Activated naive CD8-positive, alpha-beta T cell treated with anti-CD3 and anti-CD28 coated beads for 36 hours (primary cell): ENCODE results near the gene PDE4D. TPM values are rescaled to one million over a fixed set of nuclear protein-coding genes. Genes with fewer than 3 reads are reported as not detected.
"Not testable (repeated sequence)": the region's sequence is repeated elsewhere in the genome, so short reads cannot be mapped to it uniquely, and the experiment has no call there.

Source experiments
- DNase-seq: peaks from one replicate; pipeline ENCODE4 v3.0.0; 2021
- H3K27ac Mint-ChIP-seq: one replicate; pipeline ENCODE4 v1.8.0; 2022; ENCODE audit warnings: mild to moderate bottlenecking, moderate library complexity, mixed read lengths
- H3K27me3 Mint-ChIP-seq: one replicate; pipeline ENCODE4 v1.8.0; 2022; ENCODE audit warnings: mild to moderate bottlenecking, mixed read lengths
- H3K36me3 Mint-ChIP-seq: one replicate; pipeline ENCODE4 v1.8.0; 2021; ENCODE audit warnings: mild to moderate bottlenecking, mixed read lengths
- H3K4me1 Mint-ChIP-seq: one replicate; pipeline ENCODE4 v1.8.0; 2021; ENCODE audit warnings: mixed read lengths
- H3K4me3 Mint-ChIP-seq: one replicate; pipeline ENCODE4 v1.8.0; 2022; ENCODE audit warnings: mild to moderate bottlenecking, moderate library complexity, mixed read lengths
- H3K9me3 Mint-ChIP-seq: one replicate; pipeline ENCODE4 v1.8.0; 2022; ENCODE audit warnings: mixed read lengths
- total RNA-seq, 2 experiments: library from RNA; stranded (reverse); gene quantifications; one replicate each; pipeline ENCODE4 v1.2.3, GENCODE V29; 2021

Gene PDE4D
- total RNA-seq, 2 experiments from 2014 or later, result 40.7 TPM

GRCh38 chr5:59069438-59070079, 824.0 kb downstream of the PDE4D start:
- DNase-seq, result no peak
- Mint-ChIP-seq H3K27ac (no peak overlapping the region), H3K4me3 (no peak overlapping the region), H3K9me3 (no peaks in the 10 kb centered on the region), H3K4me1 (peaks cover 4% of the 10 kb centered on the region), H3K36me3 (no peaks in the 10 kb centered on the region), H3K27me3 (no peaks in the 10 kb centered on the region)

DNA sequence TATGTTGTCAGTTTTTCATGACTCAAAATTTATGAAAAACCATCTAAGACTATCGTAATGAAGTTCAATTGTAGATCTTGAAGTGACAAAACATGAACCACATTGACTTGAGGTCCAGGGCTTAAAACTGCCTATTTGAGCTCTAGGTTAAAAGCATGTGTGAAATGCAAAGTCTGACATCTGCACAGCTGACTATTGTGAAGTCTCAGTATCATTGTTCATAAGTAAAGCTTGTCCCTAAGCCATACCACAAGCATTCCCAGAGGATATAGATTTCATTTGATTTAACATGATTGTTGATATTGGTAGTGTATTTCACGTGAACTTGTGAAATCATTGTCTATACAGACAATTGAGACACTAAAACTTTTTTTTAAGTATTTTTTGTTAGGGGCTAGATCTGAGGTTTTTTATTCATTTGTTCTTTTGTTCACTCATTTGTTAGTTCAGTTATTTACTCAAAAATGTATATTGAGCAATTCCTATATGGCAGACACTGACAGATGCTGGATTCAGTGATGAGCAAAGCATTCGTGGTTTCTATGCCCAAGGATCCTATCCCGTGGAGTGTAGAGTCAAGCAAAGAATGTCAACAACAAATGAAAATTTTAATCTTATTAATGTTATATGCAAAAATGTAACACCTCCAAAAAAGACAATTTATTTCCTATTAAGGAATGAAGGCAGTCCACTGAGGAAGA, 825.4 kb downstream of the PDE4D start:
- no peak overlapping the region for H3K4me3 Mint-ChIP-seq
- DNase-seq, result no peak
- H3K4me1 Mint-ChIP-seq, result peaks cover 4% of the 10 kb centered on the region
- no peak overlapping the region for H3K27ac Mint-ChIP-seq
- no peaks in the 10 kb centered on the region for H3K36me3 Mint-ChIP-seq
- H3K9me3 Mint-ChIP-seq, result no peaks in the 10 kb centered on the region
- no peaks in the 10 kb centered on the region for H3K27me3 Mint-ChIP-seq

- Mint-ChIP-seq H3K4me1 (peaks cover 4% of the 10 kb centered on the region), H3K4me3 (no peak overlapping the region), H3K27ac (no peak overlapping the region), H3K9me3 (no peaks in the 10 kb centered on the region), H3K27me3 (no peaks in the 10 kb centered on the region), H3K36me3 (no peaks in the 10 kb centered on the region)
- no peak for DNase-seq
Observed at GRCh38 chr5:59066367-59067163, 827.0 kb downstream of the PDE4D start.

GRCh38 chr5:59065554-59065953, 828.0 kb downstream of the PDE4D start:
- Mint-ChIP-seq H3K27ac (no peak overlapping the region), H3K4me3 (no peak overlapping the region), H3K36me3 (no peaks in the 10 kb centered on the region), H3K4me1 (peaks cover 4% of the 10 kb centered on the region), H3K9me3 (no peaks in the 10 kb centered on the region), H3K27me3 (no peaks in the 10 kb centered on the region)
- DNase-seq, result no peak

DNA sequence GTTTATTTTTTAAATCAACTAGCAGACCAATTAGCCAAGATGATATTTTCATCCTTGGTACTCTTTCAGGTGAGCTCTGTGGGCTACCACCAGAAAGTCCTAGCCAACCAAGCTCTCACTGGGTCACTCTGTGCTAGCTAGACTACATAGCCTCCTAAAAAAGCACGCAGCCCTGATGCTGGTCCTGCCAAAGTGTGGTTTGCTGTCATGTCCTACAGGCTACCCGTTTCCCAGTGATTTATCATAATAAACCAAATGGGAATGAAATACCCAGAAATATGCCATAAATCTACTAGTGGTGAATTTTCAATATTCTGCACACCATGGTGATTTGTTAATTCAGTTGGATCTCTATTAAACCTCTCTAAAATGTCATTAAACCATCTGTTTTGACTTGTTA, 829.2 kb downstream of the PDE4D start:
- Mint-ChIP-seq H3K4me1 (peaks cover 4% of the 10 kb centered on the region), H3K9me3 (no peaks in the 10 kb centered on the region), H3K4me3 (no peak overlapping the region), H3K27me3 (no peaks in the 10 kb centered on the region), H3K36me3 (no peaks in the 10 kb centered on the region), H3K27ac (no peak overlapping the region)
- DNase-seq, result no peak

GRCh38 chr5:59062986-59063683, 830.4 kb downstream of the PDE4D start:
- H3K4me1 Mint-ChIP-seq, result peaks cover 4% of the 10 kb centered on the region
- DNase-seq, result no peak
- no peaks in the 10 kb centered on the region for H3K9me3 Mint-ChIP-seq
- no peaks in the 10 kb centered on the region for H3K36me3 Mint-ChIP-seq
- H3K4me3 Mint-ChIP-seq, result no peak overlapping the region
- H3K27ac Mint-ChIP-seq, result no peak overlapping the region
- no peaks in the 10 kb centered on the region for H3K27me3 Mint-ChIP-seq

- peaks cover 4% of the 10 kb centered on the region for H3K4me1 Mint-ChIP-seq
- H3K9me3 Mint-ChIP-seq, result no peaks in the 10 kb centered on the region
- no peak for DNase-seq
- H3K27ac Mint-ChIP-seq, result no peak overlapping the region
- no peaks in the 10 kb centered on the region for H3K27me3 Mint-ChIP-seq
- H3K36me3 Mint-ChIP-seq, result no peaks in the 10 kb centered on the region
- no peak overlapping the region for H3K4me3 Mint-ChIP-seq
Observed at GRCh38 chr5:59061377-59061776, 832.1 kb downstream of the PDE4D start.

- no peaks in the 10 kb centered on the region for H3K36me3 Mint-ChIP-seq
- no peaks in the 10 kb centered on the region for H3K9me3 Mint-ChIP-seq
- H3K27ac Mint-ChIP-seq, result no peak overlapping the region
- H3K27me3 Mint-ChIP-seq, result no peaks in the 10 kb centered on the region
- no peaks in the 10 kb centered on the region for H3K4me1 Mint-ChIP-seq
- no peak overlapping the region for H3K4me3 Mint-ChIP-seq
- no peak for DNase-seq
Observed at GRCh38 chr5:59058969-59059687, 834.4 kb downstream of the PDE4D start.

DNA sequence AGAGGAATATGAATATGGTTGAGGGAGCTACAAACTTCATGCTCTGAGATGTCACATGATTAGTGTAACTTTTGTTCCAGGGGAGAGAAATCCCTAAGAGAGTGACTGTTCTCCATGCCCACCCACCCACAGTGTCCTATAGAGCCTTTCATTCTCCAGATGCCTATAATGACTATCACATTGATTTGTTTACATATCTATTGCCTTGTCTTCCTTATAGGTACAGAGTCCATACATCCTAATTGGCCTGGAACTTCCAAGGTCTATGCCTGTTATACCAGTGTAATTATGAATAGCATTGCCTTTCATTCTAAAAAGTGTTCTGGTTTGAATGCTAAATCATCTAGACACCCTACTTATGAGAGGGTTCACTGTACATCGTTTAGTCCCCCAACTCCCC, 835.3 kb downstream of the PDE4D start:
- Mint-ChIP-seq H3K9me3 (no peaks in the 10 kb centered on the region), H3K4me3 (no peak overlapping the region), H3K36me3 (no peaks in the 10 kb centered on the region), H3K4me1 (no peaks in the 10 kb centered on the region), H3K27me3 (no peaks in the 10 kb centered on the region), H3K27ac (no peak overlapping the region)
- no peak for DNase-seq

- H3K27ac Mint-ChIP-seq, H3K9me3 Mint-ChIP-seq, H3K4me1 Mint-ChIP-seq: not testable (repeated sequence)
Observed at GRCh38 chr5:59056599-59056998, 836.9 kb downstream of the PDE4D start.

DNA sequence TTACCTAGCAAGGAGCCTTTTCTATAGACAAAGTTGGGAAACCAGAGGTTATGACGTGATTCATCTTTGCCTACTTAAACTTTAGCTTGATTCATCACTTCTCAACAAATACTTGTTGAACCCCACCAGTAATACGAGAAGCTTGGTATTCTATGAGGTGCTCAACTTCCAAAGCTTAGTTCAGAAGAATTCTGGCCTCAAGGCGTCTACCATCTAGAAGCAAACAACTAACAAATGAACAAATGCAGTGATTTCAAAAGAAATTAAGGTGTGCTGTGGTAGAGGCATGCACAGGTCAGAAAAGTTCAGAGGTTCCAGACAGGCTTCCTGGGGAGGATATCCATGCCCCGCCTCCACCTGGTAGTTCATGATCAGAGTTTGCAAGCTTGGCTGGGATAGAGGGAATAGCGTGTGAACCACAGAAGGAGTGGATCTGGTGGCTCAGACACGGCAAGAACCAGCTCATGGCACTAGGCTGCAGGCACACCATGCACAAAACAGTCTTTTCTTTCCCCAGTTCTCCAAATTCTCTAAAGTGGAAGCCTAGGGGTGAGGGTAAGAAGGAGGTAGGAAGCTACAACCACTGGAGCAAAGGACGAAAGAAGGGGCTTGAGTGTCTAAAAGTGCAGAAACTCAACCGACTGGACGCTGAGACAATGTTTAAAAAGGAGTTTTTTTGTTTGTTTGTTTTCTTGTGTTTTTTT, 837.6 kb downstream of the PDE4D start:
- Mint-ChIP-seq H3K27me3 (no peaks in the 10 kb centered on the region), H3K9me3 (no peaks in the 10 kb centered on the region), H3K36me3 (no peaks in the 10 kb centered on the region), H3K4me3 (no peak overlapping the region), H3K27ac (no peak overlapping the region), H3K4me1 (no peaks in the 10 kb centered on the region)
- no peak for DNase-seq

More at GRCh38 chr5:59056599-59056998, 836.9 kb downstream of the PDE4D start:
- not testable (repeated sequence) for H3K36me3 Mint-ChIP-seq, H3K27me3 Mint-ChIP-seq, H3K4me3 Mint-ChIP-seq, DNase-seq

DNA sequence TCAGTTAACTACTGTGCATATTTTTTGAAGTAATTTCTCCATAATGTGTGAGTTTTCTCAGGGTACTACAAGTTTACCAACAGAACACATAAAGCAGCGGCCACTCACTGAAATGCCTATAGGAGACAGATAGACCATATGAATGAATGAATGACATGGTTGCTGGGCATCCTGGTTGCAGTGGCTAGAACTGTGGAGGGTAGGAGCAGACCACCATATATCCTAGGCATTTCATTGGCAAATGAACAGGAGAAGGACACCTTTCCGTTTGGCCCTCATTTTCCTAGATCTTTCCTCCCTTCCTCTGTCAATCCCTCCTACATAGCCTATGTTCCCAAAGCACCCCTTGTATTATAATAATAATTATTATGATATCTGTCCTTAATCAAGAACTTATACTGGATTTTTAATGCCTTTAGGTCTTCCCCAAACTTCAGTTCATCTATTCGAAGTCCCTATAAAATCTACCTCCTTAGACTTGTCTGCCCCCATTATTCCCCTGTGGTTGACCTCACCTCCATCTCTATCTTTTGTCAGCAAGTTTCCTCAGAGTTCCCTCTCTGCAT, 838.5 kb downstream of the PDE4D start:
- Mint-ChIP-seq H3K27ac (no peak overlapping the region), H3K4me3 (no peak overlapping the region), H3K9me3 (no peaks in the 10 kb centered on the region), H3K36me3 (no peaks in the 10 kb centered on the region), H3K27me3 (no peaks in the 10 kb centered on the region), H3K4me1 (no peaks in the 10 kb centered on the region)
- no peak for DNase-seq

DNA sequence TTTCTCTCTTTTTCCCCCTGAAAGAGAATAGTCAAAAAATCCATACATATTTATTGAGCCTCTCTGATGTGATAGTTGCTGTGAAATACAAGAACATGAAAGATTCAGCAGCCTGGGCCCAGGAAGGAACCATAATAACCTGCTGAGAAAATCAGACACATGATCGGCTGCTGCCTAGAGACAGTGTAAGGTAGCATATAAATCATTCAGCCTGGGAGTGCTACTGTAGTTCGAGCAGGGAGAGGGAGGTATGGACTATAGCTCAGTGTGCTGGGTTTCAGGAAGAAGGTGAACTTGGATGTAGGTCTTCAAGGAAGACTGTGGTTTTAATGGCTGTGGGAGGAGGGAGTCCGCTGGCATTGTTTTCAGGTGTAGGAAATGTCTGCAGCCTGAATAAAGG, 841.6 kb downstream of the PDE4D start:
- H3K9me3 Mint-ChIP-seq, result no peaks in the 10 kb centered on the region
- no peaks in the 10 kb centered on the region for H3K27me3 Mint-ChIP-seq
- no peak overlapping the region for H3K4me3 Mint-ChIP-seq
- DNase-seq, result no peak
- no peak overlapping the region for H3K27ac Mint-ChIP-seq
- H3K4me1 Mint-ChIP-seq, result no peaks in the 10 kb centered on the region
- no peaks in the 10 kb centered on the region for H3K36me3 Mint-ChIP-seq

GRCh38 chr5:59049095-59049494, 844.4 kb downstream of the PDE4D start:
- DNase-seq, result no peak
- peaks cover 3% of the 10 kb centered on the region for H3K4me1 Mint-ChIP-seq
- no peak overlapping the region for H3K4me3 Mint-ChIP-seq
- no peak overlapping the region for H3K27ac Mint-ChIP-seq
- H3K9me3 Mint-ChIP-seq, result no peaks in the 10 kb centered on the region
- no peaks in the 10 kb centered on the region for H3K27me3 Mint-ChIP-seq
- no peaks in the 10 kb centered on the region for H3K36me3 Mint-ChIP-seq
